Immature natural killer cell (primary cell): ENCODE data around the gene CRB1. TPM values are rescaled to one million over a fixed set of nuclear protein-coding genes. Genes with fewer than 3 reads are reported as not detected.
"Not testable (repeated sequence)": the region's sequence is repeated elsewhere in the genome, so short reads cannot be mapped to it uniquely, and the experiment has no call there.

Experiments
- DNase-seq, 3 donors: peaks; one replicate each; pipeline ENCODE4 v3.0.0; 2022; ENCODE audit warnings: mixed read lengths in 1 of 3
- H3K27ac Mint-ChIP-seq, 6 donors: one replicate each; pipeline ENCODE4 v1.8.0; 2020; ENCODE audit warnings: mixed read lengths in 6 of 6, mild to moderate bottlenecking in 5 of 6, inconsistent platforms in 4 of 6, moderate library complexity in 3 of 6
- H3K27me3 Mint-ChIP-seq, 3 donors: one replicate each; pipeline ENCODE4 v1.8.0; 2020 to 2021; ENCODE audit warnings: low read depth in 3 of 3, mild to moderate bottlenecking in 3 of 3, mixed read lengths in 3 of 3, moderate library complexity in 3 of 3, inconsistent platforms in 1 of 3
- H3K36me3 Mint-ChIP-seq, 3 donors: one replicate each; pipeline ENCODE4 v1.8.0; 2020; ENCODE audit warnings: mixed read lengths in 3 of 3, inconsistent platforms in 2 of 3, mild to moderate bottlenecking in 2 of 3
- H3K4me1 Mint-ChIP-seq, 2 donors: one replicate each; pipeline ENCODE4 v1.8.0; 2020; ENCODE audit warnings: inconsistent platforms in 2 of 2, mild to moderate bottlenecking in 2 of 2, mixed read lengths in 2 of 2, moderate library complexity in 1 of 2
- H3K4me3 Mint-ChIP-seq, 5 donors: one replicate each; pipeline ENCODE4 v1.8.0; 2020; ENCODE audit warnings: mild to moderate bottlenecking in 5 of 5, mixed read lengths in 5 of 5, inconsistent platforms in 3 of 5, moderate library complexity in 3 of 5
- H3K9me3 Mint-ChIP-seq, 6 donors: one replicate each; pipeline ENCODE4 v1.8.0; 2020; ENCODE audit warnings: mild to moderate bottlenecking in 6 of 6, mixed read lengths in 6 of 6, inconsistent platforms in 4 of 6, moderate library complexity in 3 of 6
- polyA plus RNA-seq, 3 donors: library from polyadenylated mRNA; unstranded; fragments of 300-500 nt; fragmentation: Illumina TruSeq; gene quantifications; one replicate each; pipeline ENCODE4 v1.2.3, GENCODE V29; 2021

Gene CRB1
- polyA plus RNA-seq, 3 donors from 2014 or later, result 0.26 to 0.53 TPM; not detected in 1

DNA sequence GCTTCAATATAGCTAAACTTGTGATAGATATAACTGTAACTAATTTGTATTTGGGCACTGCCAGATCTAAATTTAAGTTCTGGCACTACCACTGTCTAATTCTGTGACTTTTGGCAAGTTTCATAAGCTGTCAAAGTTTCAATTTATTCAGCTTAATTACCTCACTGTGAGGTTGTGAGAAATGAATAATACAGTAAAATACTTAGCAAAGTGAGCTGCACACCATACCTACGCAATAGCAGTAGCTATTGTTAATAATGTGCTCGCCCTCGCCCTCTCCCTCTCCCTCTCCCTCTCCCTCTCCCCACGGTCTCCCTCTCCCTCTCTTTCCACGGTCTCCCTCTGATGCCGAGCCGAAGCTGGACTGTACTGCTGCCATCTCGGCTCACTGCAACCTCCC lies 136.7 kb downstream of the CRB1 start:
- H3K4me1 Mint-ChIP-seq, H3K4me3 Mint-ChIP-seq, H3K27ac Mint-ChIP-seq, H3K36me3 Mint-ChIP-seq, H3K27me3 Mint-ChIP-seq, DNase-seq, H3K9me3 Mint-ChIP-seq: not testable (repeated sequence)

- not testable (repeated sequence) for H3K27ac Mint-ChIP-seq, H3K4me1 Mint-ChIP-seq, H3K27me3 Mint-ChIP-seq, H3K9me3 Mint-ChIP-seq, H3K36me3 Mint-ChIP-seq, DNase-seq, H3K4me3 Mint-ChIP-seq
Observed at GRCh38 chr1:197405614-197406013, 137.6 kb downstream of the CRB1 start.

- Mint-ChIP-seq H3K36me3 (no peaks in the 10 kb centered on the region), H3K27me3 (peaks cover 2 to 12% (median 7%) of the 10 kb centered on the region in 3 donors), H3K4me3 (no peak overlapping the region), H3K9me3 (peaks cover 0 to 1% (median 0%) of the 10 kb centered on the region in 6 donors), H3K4me1 (no peaks in the 10 kb centered on the region), H3K27ac (no peak overlapping the region)
- no peak for DNase-seq
Observed at GRCh38 chr1:197413564-197413963, 145.5 kb downstream of the CRB1 start.

DNA sequence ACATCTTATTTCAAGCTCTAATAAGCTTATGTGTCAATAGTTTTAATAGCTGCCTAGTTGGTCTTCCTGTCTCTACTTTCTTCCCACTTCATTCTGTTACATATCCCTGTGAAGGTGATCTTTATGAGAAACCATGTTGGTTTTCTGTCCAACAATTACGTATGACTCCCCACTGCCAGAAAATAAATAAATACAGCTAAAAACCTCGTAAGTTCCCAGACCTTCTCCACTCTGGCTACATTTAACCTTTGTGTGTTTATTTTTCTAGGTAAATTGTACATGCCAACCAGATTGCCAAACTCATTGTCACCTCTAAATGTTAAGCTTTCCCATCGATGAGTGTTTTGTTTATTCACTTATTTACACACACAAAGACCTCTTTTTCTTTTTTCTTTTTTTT lies 147.2 kb downstream of the CRB1 start:
- H3K4me1 Mint-ChIP-seq, result no peaks in the 10 kb centered on the region
- DNase-seq, result no peak
- H3K27ac Mint-ChIP-seq, result no peak overlapping the region
- H3K27me3 Mint-ChIP-seq, result peaks cover 2 to 12% (median 3%) of the 10 kb centered on the region in 3 donors
- H3K9me3 Mint-ChIP-seq, result peaks cover 0 to 1% (median 0%) of the 10 kb centered on the region in 6 donors
- no peaks in the 10 kb centered on the region for H3K36me3 Mint-ChIP-seq
- H3K4me3 Mint-ChIP-seq, result no peak overlapping the region

DNA sequence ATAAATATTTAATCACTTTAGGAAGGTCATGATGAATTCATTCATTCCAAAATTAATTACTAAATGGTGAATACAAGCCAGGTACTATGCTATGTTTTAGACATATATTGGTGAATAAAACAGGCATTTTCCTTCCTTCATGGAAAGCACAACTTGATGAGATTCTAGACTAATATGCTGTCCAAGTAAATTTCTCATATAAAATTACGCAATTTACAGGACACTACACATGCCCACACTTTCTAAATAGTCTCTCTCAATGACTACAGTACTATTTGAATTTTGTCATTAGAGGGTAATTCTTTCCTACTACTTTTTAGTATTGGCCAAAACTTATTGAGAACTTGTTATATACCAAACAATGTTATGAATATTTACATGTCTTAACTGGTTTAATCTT lies 150.6 kb downstream of the CRB1 start:
- Mint-ChIP-seq H3K4me3 (no peak overlapping the region), H3K27ac (no peak overlapping the region), H3K36me3 (no peaks in the 10 kb centered on the region), H3K4me1 (no peaks in the 10 kb centered on the region), H3K9me3 (no peaks in the 10 kb centered on the region), H3K27me3 (peaks cover 0 to 12% (median 2%) of the 10 kb centered on the region in 3 donors)
- DNase-seq, result no peak

GRCh38 chr1:197422993-197423392 lies 154.9 kb downstream of the CRB1 start:
- H3K4me3 Mint-ChIP-seq, result no peak overlapping the region
- DNase-seq, result no peak
- no peaks in the 10 kb centered on the region for H3K4me1 Mint-ChIP-seq
- no peaks in the 10 kb centered on the region for H3K36me3 Mint-ChIP-seq
- no peak overlapping the region for H3K27ac Mint-ChIP-seq
- no peaks in the 10 kb centered on the region for H3K9me3 Mint-ChIP-seq
- peaks cover 2 to 7% (median 4%) of the 10 kb centered on the region in 3 donors for H3K27me3 Mint-ChIP-seq

DNA sequence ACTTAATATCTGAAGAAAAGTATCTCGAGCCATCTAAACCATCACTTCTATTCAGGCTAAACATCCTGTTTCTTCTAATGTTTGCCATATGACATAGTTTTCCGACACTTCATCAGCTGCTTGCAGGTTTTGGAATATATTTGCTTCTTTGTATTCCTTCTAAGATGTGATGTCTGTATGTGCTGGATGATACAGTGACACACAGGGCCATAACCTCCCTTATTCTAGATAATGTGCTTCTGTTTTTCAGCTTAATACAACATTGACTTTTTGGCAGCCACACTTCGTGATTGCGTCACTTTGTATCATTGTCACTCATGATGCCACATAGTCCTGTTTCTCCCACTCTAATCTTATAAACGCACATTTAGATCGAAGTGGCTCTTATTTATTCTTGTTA lies 156.3 kb downstream of the CRB1 start:
- Mint-ChIP-seq H3K27ac (no peak overlapping the region), H3K4me3 (no peak overlapping the region), H3K27me3 (peaks cover 2 to 7% (median 4%) of the 10 kb centered on the region in 3 donors), H3K4me1 (no peaks in the 10 kb centered on the region), H3K36me3 (no peaks in the 10 kb centered on the region), H3K9me3 (no peaks in the 10 kb centered on the region)
- DNase-seq, result no peak

DNA sequence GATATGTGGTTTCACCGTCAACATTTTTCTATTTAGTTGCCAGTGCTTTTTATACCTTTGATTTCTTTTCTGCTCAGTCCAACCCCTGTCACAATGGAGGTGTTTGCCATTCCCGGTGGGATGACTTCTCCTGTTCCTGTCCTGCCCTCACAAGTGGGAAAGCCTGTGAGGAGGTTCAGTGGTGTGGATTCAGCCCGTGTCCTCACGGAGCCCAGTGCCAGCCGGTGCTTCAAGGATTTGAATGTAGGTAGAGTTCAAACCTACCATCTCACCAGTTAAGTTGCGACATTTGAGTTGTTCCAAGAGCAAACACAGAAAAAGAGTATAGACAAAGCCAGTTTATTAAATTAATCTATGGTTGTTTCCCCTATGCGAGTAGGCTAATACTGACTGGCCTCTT lies 161.3 kb downstream of the CRB1 start:
- Mint-ChIP-seq H3K27me3 (peaks cover 2 to 10% (median 8%) of the 10 kb centered on the region in 3 donors), H3K27ac (no peak overlapping the region), H3K36me3 (no peaks in the 10 kb centered on the region), H3K9me3 (no peaks in the 10 kb centered on the region), H3K4me3 (no peak overlapping the region), H3K4me1 (no peaks in the 10 kb centered on the region)
- no peak for DNase-seq

DNA sequence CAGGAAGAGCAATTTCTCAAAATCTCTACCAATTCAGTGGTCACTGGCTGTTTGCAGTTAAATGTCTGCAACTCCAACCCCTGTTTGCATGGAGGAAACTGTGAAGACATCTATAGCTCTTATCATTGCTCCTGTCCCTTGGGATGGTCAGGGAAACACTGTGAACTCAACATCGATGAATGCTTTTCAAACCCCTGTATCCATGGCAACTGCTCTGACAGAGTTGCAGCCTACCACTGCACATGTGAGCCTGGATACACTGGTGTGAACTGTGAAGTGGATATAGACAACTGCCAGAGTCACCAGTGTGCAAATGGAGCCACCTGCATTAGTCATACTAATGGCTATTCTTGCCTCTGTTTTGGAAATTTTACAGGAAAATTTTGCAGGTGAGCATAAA lies 167.2 kb downstream of the CRB1 start:
- no peak overlapping the region for H3K4me3 Mint-ChIP-seq
- H3K27me3 Mint-ChIP-seq, result peaks cover 1 to 7% (median 3%) of the 10 kb centered on the region in 3 donors
- no peaks in the 10 kb centered on the region for H3K4me1 Mint-ChIP-seq
- H3K36me3 Mint-ChIP-seq, result no peaks in the 10 kb centered on the region
- H3K27ac Mint-ChIP-seq, result no peak overlapping the region
- H3K9me3 Mint-ChIP-seq, result no peaks in the 10 kb centered on the region
- DNase-seq, result no peak

- DNase-seq, result no peak
- no peaks in the 10 kb centered on the region for H3K9me3 Mint-ChIP-seq
Observed at GRCh38 chr1:197437601-197438000, 169.5 kb downstream of the CRB1 start.

GRCh38 chr1:197438010-197438790 lies 170.1 kb downstream of the CRB1 start:
- Mint-ChIP-seq H3K36me3 (no peaks in the 10 kb centered on the region), H3K27ac (no peak overlapping the region), H3K4me3 (no peak overlapping the region), H3K4me1 (no peaks in the 10 kb centered on the region), H3K27me3 (peaks cover 0 to 3% (median 2%) of the 10 kb centered on the region in 3 donors), H3K9me3 (no peaks in the 10 kb centered on the region)
- DNase-seq, result no peak

More at GRCh38 chr1:197437601-197438000, 169.5 kb downstream of the CRB1 start:
- H3K36me3 Mint-ChIP-seq, result no peaks in the 10 kb centered on the region
- no peak overlapping the region for H3K27ac Mint-ChIP-seq
- H3K27me3 Mint-ChIP-seq, result peaks cover 0 to 3% (median 3%) of the 10 kb centered on the region in 3 donors
- H3K4me3 Mint-ChIP-seq, result no peak overlapping the region
- H3K4me1 Mint-ChIP-seq, result no peaks in the 10 kb centered on the region

- no peak for DNase-seq
- H3K9me3 Mint-ChIP-seq, result no peaks in the 10 kb centered on the region
- no peaks in the 10 kb centered on the region for H3K4me1 Mint-ChIP-seq
- no peaks in the 10 kb centered on the region for H3K36me3 Mint-ChIP-seq
- no peak overlapping the region for H3K27ac Mint-ChIP-seq
- H3K4me3 Mint-ChIP-seq, result no peak overlapping the region
- peaks cover 0 to 3% (median 1%) of the 10 kb centered on the region in 3 donors for H3K27me3 Mint-ChIP-seq
Observed at GRCh38 chr1:197439708-197440280, 171.7 kb downstream of the CRB1 start.

DNA sequence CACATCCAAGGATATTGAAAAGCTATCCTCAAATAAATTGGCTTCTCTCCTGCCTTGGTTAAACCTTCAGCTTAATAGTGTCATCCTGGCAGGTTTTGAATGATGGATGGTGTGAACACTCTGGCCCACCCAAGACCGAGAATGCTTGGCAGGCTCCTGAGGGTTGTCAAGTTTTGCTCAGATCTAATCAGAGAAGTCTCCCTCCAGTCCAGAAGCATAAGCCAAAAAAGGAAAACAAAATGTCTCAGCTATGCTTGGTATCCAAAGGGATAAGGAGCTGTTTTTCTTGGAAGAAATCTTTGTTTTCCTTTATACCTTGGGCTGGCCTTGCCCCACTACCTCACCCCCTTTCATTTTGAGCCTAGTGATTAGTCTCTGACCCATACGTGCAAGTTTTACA lies 172.7 kb downstream of the CRB1 start:
- DNase-seq, result no peak
- Mint-ChIP-seq H3K4me3 (no peak overlapping the region), H3K4me1 (no peaks in the 10 kb centered on the region), H3K27me3 (peaks cover 0 to 3% (median 1%) of the 10 kb centered on the region in 3 donors), H3K9me3 (no peaks in the 10 kb centered on the region), H3K36me3 (no peaks in the 10 kb centered on the region), H3K27ac (no peak overlapping the region)

GRCh38 chr1:197441999-197442414 lies 174.0 kb downstream of the CRB1 start:
- no peaks in the 10 kb centered on the region for H3K36me3 Mint-ChIP-seq
- no peaks in the 10 kb centered on the region for H3K9me3 Mint-ChIP-seq
- H3K27me3 Mint-ChIP-seq, result peaks cover 3% of the 10 kb centered on the region in 3 donors
- DNase-seq, result no peak
- H3K4me1 Mint-ChIP-seq, result no peaks in the 10 kb centered on the region
- H3K4me3 Mint-ChIP-seq, result no peak overlapping the region
- no peak overlapping the region for H3K27ac Mint-ChIP-seq

GRCh38 chr1:197444755-197445154 lies 176.7 kb downstream of the CRB1 start:
- no peak for DNase-seq
- H3K9me3 Mint-ChIP-seq, result no peaks in the 10 kb centered on the region
- H3K36me3 Mint-ChIP-seq, result no peaks in the 10 kb centered on the region
- no peak overlapping the region for H3K4me3 Mint-ChIP-seq
- H3K27ac Mint-ChIP-seq, result no peak overlapping the region
- H3K27me3 Mint-ChIP-seq, result peaks cover 5 to 6% (median 5%) of the 10 kb centered on the region in 3 donors
- no peaks in the 10 kb centered on the region for H3K4me1 Mint-ChIP-seq
